Astrocyte (in vitro differentiated cells and primary cell): ENCODE results near the gene CCNI. TPM values are rescaled to one million over a fixed set of nuclear protein-coding genes. Genes with fewer than 3 reads are reported as not detected.
"Not testable (repeated sequence)": the region's sequence is repeated elsewhere in the genome, so short reads cannot be mapped to it uniquely, and the experiment has no call there.

Source experiments
- DNase-seq: peaks from one replicate; pipeline ENCODE4 v3.0.0-alpha.2; 2010; ENCODE audit warnings: low read depth
- FAIRE-seq: peaks from 2 replicates; lab custom pipeline; 2011; peaks lifted over from hg19 to GRCh38; lab: Jason Lieb, UNC
- H2AFZ ChIP-seq: 2 replicates; pipeline ENCODE4 v1.6.0; 2012; ENCODE audit warnings: low read depth, low read length, inconsistent platforms
- H3K27ac ChIP-seq: 2 replicates; pipeline ENCODE4 v1.5.1; 2011; ENCODE audit warnings: low read depth, low read length, inconsistent platforms
- H3K27me3 ChIP-seq: 2 replicates; pipeline ENCODE4 v1.6.0; 2011; ENCODE audit warnings: low read length, inconsistent platforms; ENCODE audit not compliant: insufficient read depth
- H3K36me3 ChIP-seq: 2 replicates; pipeline ENCODE4 v1.5.1; 2011; ENCODE audit warnings: low read length, inconsistent platforms; ENCODE audit not compliant: insufficient read depth
- H3K4me1 ChIP-seq: 2 replicates; pipeline ENCODE4 v1.5.1; 2011; ENCODE audit warnings: low read length, inconsistent platforms; ENCODE audit not compliant: insufficient read depth
- H3K4me2 ChIP-seq: 2 replicates; pipeline ENCODE4 v1.6.0; 2012; ENCODE audit warnings: low read length, inconsistent platforms
- H3K4me3 ChIP-seq: 2 replicates; pipeline ENCODE4 v1.5.1; 2011; ENCODE audit warnings: low read depth, mild to moderate bottlenecking, low read length, inconsistent platforms; ENCODE audit not compliant: insufficient read depth
- H3K79me2 ChIP-seq: 2 replicates; pipeline ENCODE4 v1.6.0; 2012; ENCODE audit warnings: mild to moderate bottlenecking, low read length, inconsistent platforms; ENCODE audit not compliant: insufficient read depth
- H3K9ac ChIP-seq: 2 replicates; pipeline ENCODE4 v1.6.0; 2012; ENCODE audit warnings: mild to moderate bottlenecking, low read length, inconsistent platforms
- H3K9me3 ChIP-seq: 2 replicates; pipeline ENCODE4 v1.5.1; 2012; ENCODE audit warnings: low read depth, mild to moderate bottlenecking, low read length, inconsistent platforms; ENCODE audit not compliant: insufficient read depth
- H4K20me1 ChIP-seq: 2 replicates; pipeline ENCODE4 v1.6.0; 2012; ENCODE audit warnings: low read length, inconsistent platforms; ENCODE audit not compliant: insufficient read depth
- H3K27ac Mint-ChIP-seq: one replicate; pipeline ENCODE4 v1.8.0; 2021; ENCODE audit warnings: mild to moderate bottlenecking, mixed read lengths; ENCODE audit not compliant: unreplicated experiment
- H3K27me3 Mint-ChIP-seq: one replicate; pipeline ENCODE4 v1.8.0; 2021; ENCODE audit warnings: low read depth, mixed read lengths; ENCODE audit not compliant: unreplicated experiment
- H3K36me3 Mint-ChIP-seq: one replicate; pipeline ENCODE4 v1.8.0; 2021; ENCODE audit warnings: low read depth, mixed read lengths; ENCODE audit not compliant: unreplicated experiment
- H3K4me1 Mint-ChIP-seq: one replicate; pipeline ENCODE4 v1.8.0; 2021; ENCODE audit warnings: low read depth, mixed read lengths; ENCODE audit not compliant: unreplicated experiment
- H3K4me3 Mint-ChIP-seq: one replicate; pipeline ENCODE4 v1.8.0; 2021; ENCODE audit warnings: mild to moderate bottlenecking, moderate library complexity, mixed read lengths; ENCODE audit not compliant: unreplicated experiment
- H3K9me3 Mint-ChIP-seq: one replicate; pipeline ENCODE4 v1.8.0; 2021; ENCODE audit warnings: mild to moderate bottlenecking, mixed read lengths; ENCODE audit not compliant: unreplicated experiment
- CTCF ChIP-seq: IDR thresholded peaks from 2 replicates; pipeline ENCODE4 v1.5.1; 2011; ENCODE audit warnings: low read depth, mild to moderate bottlenecking, inconsistent platforms, low read length, moderate library complexity; ENCODE audit not compliant: insufficient read depth
- EZH2 ChIP-seq: IDR thresholded peaks from 2 replicates; pipeline ENCODE4 v1.6.1; 2012; ENCODE audit warnings: mild to moderate bottlenecking, low read length, inconsistent platforms; ENCODE audit not compliant: insufficient read depth
- total RNA-seq: library from RNA; stranded (reverse); gene quantifications from 2 replicates; pipeline ENCODE4 v1.2.1, GENCODE V29; 2021

CCNI gene
- total RNA-seq, 1 donor from 2014 or later = 141 TPM

GRCh38 chr4:77084019-77084639 is 8.3 kb upstream of the CCNI start:
- DNase-seq = no peak
- Histone ChIP-seq H3K9ac (no peak overlapping the region), H3K4me2 (no peak overlapping the region), H3K4me1 (no peaks in the 10 kb centered on the region), H4K20me1 (no peaks in the 10 kb centered on the region), H3K9me3 (no peaks in the 10 kb centered on the region), H3K27ac (no peak overlapping the region), H3K36me3 (no peaks in the 10 kb centered on the region), H3K4me3 (no peak overlapping the region), H2AFZ (no peak overlapping the region), H3K27me3 (no peaks in the 10 kb centered on the region), H3K79me2 (no peaks in the 10 kb centered on the region)
- no peak overlapping the region for H3K27ac Mint-ChIP-seq
- no peaks in the 10 kb centered on the region for H3K36me3 Mint-ChIP-seq
- no peaks in the 10 kb centered on the region for H3K9me3 Mint-ChIP-seq
- H3K4me3 Mint-ChIP-seq = no peak overlapping the region
- no peaks in the 10 kb centered on the region for H3K4me1 Mint-ChIP-seq
- no peak for FAIRE-seq
- no peaks in the 10 kb centered on the region for H3K27me3 Mint-ChIP-seq
- TF ChIP-seq EZH2 (no peak), CTCF (no peak)

- peaks cover 2% of the 10 kb centered on the region for H3K79me2 ChIP-seq
- TF ChIP-seq EZH2 = no peak
- no peak for TF ChIP-seq CTCF
- no peaks in the 10 kb centered on the region for H3K9me3 ChIP-seq
- no peak overlapping the region for H3K4me3 Mint-ChIP-seq
- no peak overlapping the region for H3K9ac ChIP-seq
- DNase-seq (no peak), FAIRE-seq (no peak)
- H3K27ac Mint-ChIP-seq = no peak overlapping the region
- H3K4me1 Mint-ChIP-seq = no peaks in the 10 kb centered on the region
- no peak overlapping the region for H3K4me2 ChIP-seq
- no peaks in the 10 kb centered on the region for H3K36me3 ChIP-seq
- no peaks in the 10 kb centered on the region for H3K4me1 ChIP-seq
- H4K20me1 ChIP-seq = no peaks in the 10 kb centered on the region
- no peaks in the 10 kb centered on the region for H3K27me3 Mint-ChIP-seq
- no peaks in the 10 kb centered on the region for H3K9me3 Mint-ChIP-seq
- H3K36me3 Mint-ChIP-seq = no peaks in the 10 kb centered on the region
- H2AFZ ChIP-seq = no peak overlapping the region
- no peak overlapping the region for H3K27ac ChIP-seq
- H3K27me3 ChIP-seq = no peaks in the 10 kb centered on the region
- H3K4me3 ChIP-seq = no peak overlapping the region
Measured at GRCh38 chr4:77082886-77083608, 7.3 kb upstream of the CCNI start.

- H3K36me3 Mint-ChIP-seq, H3K27me3 ChIP-seq, H3K9me3 ChIP-seq, H3K9me3 Mint-ChIP-seq, H3K36me3 ChIP-seq, H3K27ac ChIP-seq, H3K27ac Mint-ChIP-seq, H3K4me3 Mint-ChIP-seq, H4K20me1 ChIP-seq, H3K4me3 ChIP-seq, H3K9ac ChIP-seq, H2AFZ ChIP-seq, H3K4me1 Mint-ChIP-seq, H3K4me1 ChIP-seq, DNase-seq, FAIRE-seq, H3K4me2 ChIP-seq, H3K27me3 Mint-ChIP-seq: not testable (repeated sequence)
- peaks cover 14% of the 10 kb centered on the region for H3K79me2 ChIP-seq
Measured at GRCh38 chr4:77080806-77081205, 5.0 kb upstream of the CCNI start.
